Measurements from ENCODE around the gene MTA1.

The MTA1 gene

DNA sequence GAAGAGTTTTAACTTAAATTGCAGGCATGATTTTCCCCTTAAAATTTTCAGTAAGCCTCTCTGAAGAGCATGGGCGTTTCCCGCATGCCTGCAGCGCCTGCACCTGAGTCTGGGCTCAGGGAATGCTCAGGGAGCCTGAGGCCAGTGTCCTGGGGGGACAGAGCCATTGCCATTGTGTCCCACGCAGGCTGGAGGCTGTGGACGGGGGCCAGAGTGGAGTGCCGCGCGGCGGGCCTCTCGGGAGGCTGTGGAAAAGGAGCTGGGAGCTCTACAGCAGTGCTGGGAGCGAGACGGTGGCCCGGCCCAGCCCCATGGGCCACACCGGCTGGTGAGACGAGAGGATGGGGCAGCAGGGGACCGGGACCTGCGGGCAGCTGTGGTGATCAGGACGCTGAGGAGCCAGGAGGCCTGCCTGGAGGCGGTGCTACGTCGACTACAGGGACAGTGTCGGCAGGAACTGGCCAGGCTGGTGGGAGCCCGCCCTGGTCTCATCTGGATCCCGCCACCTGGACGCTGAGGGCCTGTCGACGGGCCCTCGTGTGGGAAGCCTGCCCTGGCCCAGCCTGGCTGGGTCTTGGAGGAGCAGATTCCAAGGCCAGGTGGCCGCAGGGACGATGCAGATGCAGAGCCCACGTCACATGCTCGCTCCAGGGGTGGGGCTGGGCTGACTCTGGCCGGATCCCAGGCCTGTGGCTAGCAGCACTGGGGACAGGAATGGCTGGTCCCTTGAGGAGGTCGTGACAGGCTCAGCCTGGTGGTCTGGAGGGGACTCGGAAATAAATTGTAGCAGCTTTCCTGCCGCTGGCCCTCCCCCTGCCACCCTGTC, 79.0 kb downstream of the MTA1 start:
- Mint-ChIP-seq H3K27ac (no peak overlapping the region), H3K4me3 (no peak overlapping the region), H3K4me1 (peaks cover 9% of the 10 kb centered on the region), H3K27me3 (ENCODE audit: low read depth, poor library complexity) (no peaks in the 10 kb centered on the region), H3K36me3 (ENCODE audit: low read depth) (no peaks in the 10 kb centered on the region), H3K9me3 (no peaks in the 10 kb centered on the region)
- TF ChIP-seq, protein P1, sequence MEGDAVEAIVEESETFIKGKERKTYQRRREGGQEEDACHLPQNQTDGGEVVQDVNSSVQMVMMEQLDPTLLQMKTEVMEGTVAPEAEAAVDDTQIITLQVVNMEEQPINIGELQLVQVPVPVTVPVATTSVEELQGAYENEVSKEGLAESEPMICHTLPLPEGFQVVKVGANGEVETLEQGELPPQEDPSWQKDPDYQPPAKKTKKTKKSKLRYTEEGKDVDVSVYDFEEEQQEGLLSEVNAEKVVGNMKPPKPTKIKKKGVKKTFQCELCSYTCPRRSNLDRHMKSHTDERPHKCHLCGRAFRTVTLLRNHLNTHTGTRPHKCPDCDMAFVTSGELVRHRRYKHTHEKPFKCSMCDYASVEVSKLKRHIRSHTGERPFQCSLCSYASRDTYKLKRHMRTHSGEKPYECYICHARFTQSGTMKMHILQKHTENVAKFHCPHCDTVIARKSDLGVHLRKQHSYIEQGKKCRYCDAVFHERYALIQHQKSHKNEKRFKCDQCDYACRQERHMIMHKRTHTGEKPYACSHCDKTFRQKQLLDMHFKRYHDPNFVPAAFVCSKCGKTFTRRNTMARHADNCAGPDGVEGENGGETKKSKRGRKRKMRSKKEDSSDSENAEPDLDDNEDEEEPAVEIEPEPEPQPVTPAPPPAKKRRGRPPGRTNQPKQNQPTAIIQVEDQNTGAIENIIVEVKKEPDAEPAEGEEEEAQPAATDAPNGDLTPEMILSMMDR (IDR thresholded peaks at IDR 0.05), result no peak
- no peak for DNase-seq

DNA sequence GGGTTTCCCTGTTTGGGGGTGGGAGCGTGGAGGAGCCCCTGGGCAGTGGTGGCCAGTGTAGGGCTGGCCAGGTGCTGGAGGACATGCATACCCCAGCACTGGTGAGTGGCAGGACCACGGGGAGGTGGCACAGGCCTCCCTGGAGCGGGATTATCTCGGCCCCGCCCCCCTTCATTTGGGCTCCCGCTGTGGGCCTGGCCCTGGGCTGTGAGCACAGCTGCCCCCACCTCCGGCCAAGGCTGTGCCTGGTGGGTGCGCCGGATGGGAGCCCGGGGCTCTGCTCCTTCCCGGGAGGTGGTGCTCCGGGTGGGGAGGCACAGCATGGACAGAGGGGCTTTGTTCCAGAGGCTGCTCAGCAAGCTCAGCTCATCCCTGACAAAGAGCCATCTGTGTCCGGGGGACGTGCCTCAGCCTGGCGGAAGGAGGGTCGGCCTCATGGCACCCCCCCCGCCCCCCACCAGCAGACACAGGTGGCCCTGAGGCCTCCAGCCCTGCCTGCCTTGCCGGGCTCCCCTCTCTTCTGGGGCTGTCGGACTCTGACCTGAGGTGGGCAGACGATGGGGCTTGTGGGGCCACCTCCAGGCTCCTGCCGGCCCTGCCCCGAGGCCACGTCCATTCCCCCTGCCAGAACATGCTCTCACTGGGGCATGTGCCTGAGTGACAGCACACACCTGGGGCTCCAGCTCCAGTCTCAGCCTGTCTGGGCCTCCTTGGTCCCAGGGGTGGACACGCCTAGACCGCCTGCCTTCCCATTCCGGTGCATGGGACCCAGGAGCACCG, 79.8 kb downstream of the MTA1 start:
- H3K27me3 Mint-ChIP-seq (ENCODE audit: low read depth, poor library complexity), result no peaks in the 10 kb centered on the region
- no peak overlapping the region for H3K27ac Mint-ChIP-seq
- TF ChIP-seq, protein P1 (IDR thresholded peaks at IDR 0.05), result no peak
- no peaks in the 10 kb centered on the region for H3K36me3 Mint-ChIP-seq (ENCODE audit: low read depth)
- no peak for DNase-seq
- no peaks in the 10 kb centered on the region for H3K9me3 Mint-ChIP-seq
- no peak overlapping the region for H3K4me3 Mint-ChIP-seq
- peaks cover 15% of the 10 kb centered on the region for H3K4me1 Mint-ChIP-seq

GRCh38 chr14:105500036-105500725, 80.6 kb downstream of the MTA1 start:
- H3K36me3 Mint-ChIP-seq (ENCODE audit: low read depth), result no peaks in the 10 kb centered on the region
- no peak overlapping the region for H3K27ac Mint-ChIP-seq
- no peak for DNase-seq

GRCh38 chr14:105500726-105501101, 81.1 kb downstream of the MTA1 start:
- H3K27me3 Mint-ChIP-seq (ENCODE audit: low read depth, poor library complexity), result no peaks in the 10 kb centered on the region
- H3K27ac Mint-ChIP-seq, result no peak overlapping the region
- no peaks in the 10 kb centered on the region for H3K9me3 Mint-ChIP-seq
- no peak for DNase-seq
- TF ChIP-seq, protein P1 (IDR thresholded peaks at IDR 0.05), result no peak
- H3K36me3 Mint-ChIP-seq (ENCODE audit: low read depth), result no peaks in the 10 kb centered on the region
- H3K4me3 Mint-ChIP-seq, result no peak overlapping the region
- H3K4me1 Mint-ChIP-seq, result peaks cover 16% of the 10 kb centered on the region

More at GRCh38 chr14:105500036-105500725, 80.6 kb downstream of the MTA1 start:
- Mint-ChIP-seq H3K4me3 (no peak overlapping the region), H3K9me3 (no peaks in the 10 kb centered on the region), H3K4me1 (peaks cover 16% of the 10 kb centered on the region), H3K27me3 (ENCODE audit: low read depth, poor library complexity) (no peaks in the 10 kb centered on the region)
- TF ChIP-seq, protein P1 (IDR thresholded peaks at IDR 0.05), result no peak

DNA sequence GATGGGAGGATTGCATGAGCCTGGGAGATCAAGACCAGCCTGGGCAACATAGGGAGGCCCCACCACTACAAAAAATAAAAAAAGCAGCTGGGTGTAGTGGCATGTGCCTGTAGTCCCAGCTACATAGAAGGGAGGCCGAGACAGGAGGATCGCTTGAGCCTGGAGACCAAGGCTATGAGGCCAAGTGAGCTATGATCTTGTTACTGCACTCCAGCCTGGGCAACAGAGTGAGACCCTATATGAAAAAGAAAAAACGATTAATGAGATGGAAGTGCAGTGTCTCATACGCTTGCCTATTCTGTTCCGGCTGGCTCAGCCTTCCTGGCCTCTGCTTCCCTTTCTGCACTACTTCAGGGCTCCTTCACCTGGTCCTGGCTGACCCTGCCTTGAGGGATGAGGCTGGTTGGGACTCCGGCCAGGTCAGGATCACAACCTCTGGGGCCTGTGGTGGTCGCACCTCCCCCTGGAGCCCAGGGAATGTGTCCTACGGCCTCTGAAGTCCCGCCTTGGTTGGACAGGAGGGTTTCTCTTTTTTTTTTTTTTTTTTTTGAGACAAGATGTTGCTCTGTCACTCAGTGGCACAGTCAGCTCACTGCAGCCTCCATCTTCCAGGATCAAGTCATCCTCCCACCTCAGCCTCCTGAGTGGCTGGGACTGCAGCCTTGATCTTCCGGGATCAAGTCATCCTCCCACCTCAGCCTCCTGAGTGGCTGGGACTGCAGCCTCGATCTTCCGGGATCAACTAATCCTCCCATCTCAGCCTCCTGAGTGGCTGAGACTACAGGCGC, 82.1 kb downstream of the MTA1 start:
- Mint-ChIP-seq H3K4me3 (no peak overlapping the region), H3K4me1 (peaks cover 16% of the 10 kb centered on the region), H3K36me3 (ENCODE audit: low read depth) (no peaks in the 10 kb centered on the region), H3K27ac (no peak overlapping the region), H3K27me3 (ENCODE audit: low read depth, poor library complexity) (peaks cover 5% of the 10 kb centered on the region), H3K9me3 (no peaks in the 10 kb centered on the region)
- DNase-seq, result no peak
- TF ChIP-seq, protein P1 (IDR thresholded peaks at IDR 0.05), result no peak
